SU-DHL-6 (cell line): ENCODE data around the gene PIK3R1.

Experiments used
- H2AFZ ChIP-seq: fragments of 200-600 bp; sonication (generic); 2 replicates; pipeline ENCODE4 v1.6.1; 2014; ENCODE audit warnings: low read depth, mild to moderate bottlenecking, moderate library complexity, mixed read lengths, antibody characterized with exemption, low read length; ENCODE audit not compliant: severe bottlenecking
- H3F3A ChIP-seq: fragments of 200-600 bp; shearing (Covaris generic); 2 replicates; pipeline ENCODE4 v1.6.0; 2016; ENCODE audit warnings: antibody characterized with exemption, mild to moderate bottlenecking; ENCODE audit not compliant: insufficient read depth
- H3K27ac ChIP-seq: fragments of 200-600 bp; sonication (generic); 2 replicates; pipeline ENCODE4 v1.5.1; 2016; ENCODE audit warnings: low read depth, mild to moderate bottlenecking, low read length, moderate library complexity, mixed read lengths
- H3K27me3 ChIP-seq: fragments of 200-600 bp; sonication (generic), shearing (Covaris generic); 2 replicates; pipeline ENCODE4 v1.6.0; 2014; ENCODE audit warnings: mild to moderate bottlenecking, low read length
- H3K36me3 ChIP-seq: fragments of 200-600 bp; sonication (generic); 2 replicates; pipeline ENCODE4 v1.6.1; 2014; ENCODE audit warnings: mild to moderate bottlenecking, low read length, mixed read lengths
- H3K4me2 ChIP-seq: fragments of 300-600, 200-600 bp; shearing (Covaris generic), sonication (generic); 2 replicates; pipeline ENCODE4 v1.6.0; 2014; ENCODE audit warnings: low read length, low read depth, mild to moderate bottlenecking; ENCODE audit not compliant: poor library complexity, severe bottlenecking
- H3K4me3 ChIP-seq: fragments of 200-600 bp; sonication (generic); 2 replicates; pipeline ENCODE4 v1.5.1; 2014; ENCODE audit warnings: antibody characterized with exemption, low read length, mild to moderate bottlenecking, mixed read lengths; ENCODE audit not compliant: insufficient read depth, poor library complexity, severe bottlenecking
- H3K79me2 ChIP-seq: fragments of 200-600 bp; sonication (generic); 2 replicates; pipeline ENCODE4 v1.6.1; 2014; ENCODE audit warnings: mild to moderate bottlenecking, low read length, moderate library complexity; ENCODE audit not compliant: insufficient read depth
- H3K9ac ChIP-seq: fragments of 200-600 bp; sonication (generic); 2 replicates; pipeline ENCODE4 v1.7.0; 2014; ENCODE audit warnings: mild to moderate bottlenecking, low read length
- H3K9me2 ChIP-seq: fragments of 200-600 bp; sonication (generic); replicated peaks from 2 replicates; pipeline ENCODE4 v1.6.1; 2014; ENCODE audit warnings: low read length; ENCODE audit not compliant: insufficient read depth
- H3K9me3 ChIP-seq: fragments of 200-600 bp; sonication (generic); 2 replicates; pipeline ENCODE4 v1.6.1; 2014; ENCODE audit warnings: low read length, mixed read lengths; ENCODE audit not compliant: insufficient read depth
- H4K20me1 ChIP-seq: fragments of 200-600 bp; sonication (generic); 2 replicates; pipeline ENCODE4 v1.6.1; 2014; ENCODE audit warnings: low read depth, mild to moderate bottlenecking, antibody characterized with exemption, low read length, moderate library complexity, mixed read lengths
- EZH2phosphoT487 ChIP-seq: fragments of 200-600 bp; sonication (generic), shearing (Covaris generic); conservative IDR thresholded peaks from 2 replicates; pipeline ENCODE4 v1.6.1; 2018; ENCODE audit warnings: mild to moderate bottlenecking, antibody characterized with exemption, low read length, moderate library complexity, mixed read lengths
- TF ChIP-seq, protein P1 (sequence below): fragments of 200-600 bp; sonication (generic); IDR thresholded peaks from one replicate; pipeline ENCODE4 v1.5.1; 2017; ENCODE audit warnings: antibody characterized with exemption, mild to moderate bottlenecking, low read length, moderate library complexity; ENCODE audit not compliant: insufficient read depth, poor library complexity, severe bottlenecking

Gene PIK3R1

DNA sequence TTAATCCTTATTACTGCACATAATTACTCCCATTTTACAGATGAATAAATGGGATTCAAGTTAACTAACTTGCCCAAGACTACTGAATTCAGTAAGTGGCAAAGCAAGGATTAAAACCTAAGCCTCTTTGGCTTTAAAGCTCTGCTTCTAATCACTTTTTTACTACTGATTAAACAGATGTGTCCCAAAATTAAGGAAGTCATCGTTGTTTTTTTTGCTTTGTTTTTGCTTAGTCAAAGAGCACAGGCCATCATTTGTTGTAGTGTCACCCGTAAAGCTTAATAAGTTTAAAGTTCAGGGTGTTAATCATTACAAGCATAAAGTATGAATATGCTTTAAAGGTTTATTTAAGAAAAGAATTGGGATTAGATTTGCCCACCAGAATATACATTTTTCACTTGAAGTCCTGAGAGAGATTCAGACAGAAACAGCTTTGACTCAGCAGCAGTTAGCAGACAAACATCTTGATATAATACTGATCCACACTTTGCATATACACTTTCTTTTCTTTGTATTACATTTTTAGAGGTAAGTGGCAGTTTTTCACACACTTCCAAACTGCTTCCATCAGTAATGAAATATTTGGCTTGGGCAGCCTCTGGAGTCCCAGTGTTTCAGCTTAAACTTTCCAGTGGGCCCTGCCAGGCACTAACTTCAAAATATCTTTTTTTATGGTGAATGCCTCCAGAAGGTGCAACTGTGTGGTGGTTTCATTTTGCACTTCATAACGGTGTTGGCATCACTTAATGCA is 52.7 kb downstream of the PIK3R1 start:
- peaks cover 61% of the 10 kb centered on the region for H3K79me2 ChIP-seq
- TF ChIP-seq EZH2phosphoT487, result no peak
- TF ChIP-seq, protein P1, sequence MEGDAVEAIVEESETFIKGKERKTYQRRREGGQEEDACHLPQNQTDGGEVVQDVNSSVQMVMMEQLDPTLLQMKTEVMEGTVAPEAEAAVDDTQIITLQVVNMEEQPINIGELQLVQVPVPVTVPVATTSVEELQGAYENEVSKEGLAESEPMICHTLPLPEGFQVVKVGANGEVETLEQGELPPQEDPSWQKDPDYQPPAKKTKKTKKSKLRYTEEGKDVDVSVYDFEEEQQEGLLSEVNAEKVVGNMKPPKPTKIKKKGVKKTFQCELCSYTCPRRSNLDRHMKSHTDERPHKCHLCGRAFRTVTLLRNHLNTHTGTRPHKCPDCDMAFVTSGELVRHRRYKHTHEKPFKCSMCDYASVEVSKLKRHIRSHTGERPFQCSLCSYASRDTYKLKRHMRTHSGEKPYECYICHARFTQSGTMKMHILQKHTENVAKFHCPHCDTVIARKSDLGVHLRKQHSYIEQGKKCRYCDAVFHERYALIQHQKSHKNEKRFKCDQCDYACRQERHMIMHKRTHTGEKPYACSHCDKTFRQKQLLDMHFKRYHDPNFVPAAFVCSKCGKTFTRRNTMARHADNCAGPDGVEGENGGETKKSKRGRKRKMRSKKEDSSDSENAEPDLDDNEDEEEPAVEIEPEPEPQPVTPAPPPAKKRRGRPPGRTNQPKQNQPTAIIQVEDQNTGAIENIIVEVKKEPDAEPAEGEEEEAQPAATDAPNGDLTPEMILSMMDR, result no peak
- H3F3A ChIP-seq, result peaks cover 6% of the 10 kb centered on the region; the same call in 1 of the 2 replicates
- no peaks in the 10 kb centered on the region for H3K9me2 ChIP-seq
- no peak overlapping the region for H2AFZ ChIP-seq
- no peaks in the 10 kb centered on the region for H3K9me3 ChIP-seq
- H4K20me1 ChIP-seq, result peaks cover 11% of the 10 kb centered on the region; the same call in 1 of the 2 replicates
- H3K27ac ChIP-seq, result no peak overlapping the region
- H3K36me3 ChIP-seq, result no peaks in the 10 kb centered on the region
- no peak overlapping the region for H3K4me3 ChIP-seq
- H3K9ac ChIP-seq, result no peak overlapping the region
- H3K4me2 ChIP-seq, result no peak overlapping the region
- no peaks in the 10 kb centered on the region for H3K27me3 ChIP-seq

DNA sequence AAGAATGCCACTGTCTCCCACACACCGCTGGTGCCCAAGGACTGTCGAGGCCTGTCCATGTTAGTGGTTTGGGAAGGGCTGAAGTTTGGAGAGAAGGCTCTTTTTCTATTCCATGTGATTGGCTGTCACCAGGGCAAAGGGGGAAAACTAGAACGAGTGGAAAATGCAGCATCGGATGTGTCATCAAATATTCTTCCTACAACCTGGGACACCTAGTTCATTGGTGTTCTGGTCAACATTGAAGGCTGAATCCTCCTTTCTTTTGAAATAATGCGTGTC is 53.2 kb downstream of the PIK3R1 start:
- Histone ChIP-seq H3K27me3 (no peaks in the 10 kb centered on the region), H3K36me3 (no peaks in the 10 kb centered on the region), H3K79me2 (peaks cover 57% of the 10 kb centered on the region), H3K9me3 (no peaks in the 10 kb centered on the region), H3K9me2 (no peaks in the 10 kb centered on the region), H3K9ac (no peak overlapping the region), H4K20me1 (peaks cover 11% of the 10 kb centered on the region; the same call in 1 of the 2 replicates), H3K4me3 (no peak overlapping the region), H2AFZ (no peak overlapping the region), H3K27ac (no peak overlapping the region), H3K4me2 (no peak overlapping the region), H3F3A (peaks cover 6% of the 10 kb centered on the region; the same call in 1 of the 2 replicates)
- TF ChIP-seq, protein P1, result no peak

DNA sequence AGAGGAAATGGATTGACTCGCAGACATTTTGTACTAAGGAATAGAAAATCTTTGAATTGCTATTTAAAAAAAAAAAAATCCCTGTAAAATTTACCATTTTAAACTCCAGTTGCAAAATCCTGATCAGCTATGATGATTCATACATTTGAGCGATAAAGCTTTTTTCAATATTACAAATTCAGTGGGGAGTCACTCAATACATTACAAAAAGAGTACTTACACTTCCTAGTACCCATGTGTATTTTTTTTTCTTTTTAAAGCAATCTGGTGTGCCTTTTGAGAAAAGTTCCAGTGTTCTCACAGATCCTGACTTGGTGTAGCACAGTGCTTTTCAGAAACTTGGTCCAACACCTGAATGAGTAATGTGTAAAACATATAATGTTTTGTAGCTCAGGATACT is 54.3 kb downstream of the PIK3R1 start:
- Histone ChIP-seq H3K4me3 (no peak overlapping the region), H3K9me3 (no peaks in the 10 kb centered on the region), H3F3A (peaks cover 6% of the 10 kb centered on the region; the same call in 1 of the 2 replicates), H2AFZ (no peak overlapping the region), H3K36me3 (peaks cover 2% of the 10 kb centered on the region; the same call in 1 of the 2 replicates), H3K4me2 (no peak overlapping the region), H3K27ac (no peak overlapping the region), H3K27me3 (no peaks in the 10 kb centered on the region), H3K9ac (no peak overlapping the region), H4K20me1 (peaks cover 8% of the 10 kb centered on the region; the same call in 1 of the 2 replicates), H3K9me2 (no peaks in the 10 kb centered on the region), H3K79me2 (peaks cover 55% of the 10 kb centered on the region)
- no peak for TF ChIP-seq EZH2phosphoT487
- TF ChIP-seq, protein P1, result no peak
